IMR-90 (cell line): ENCODE measurements around the gene SETX.

Source experiments
- CEBPB ChIP-seq: IDR thresholded peaks from 2 replicates; pipeline ENCODE4 v1.6.1; 2012; ENCODE audit warnings: low read depth, low read length, improper control_type of control experiment
- MAZ ChIP-seq: IDR thresholded peaks from 2 replicates; pipeline ENCODE4 v1.6.1; 2012; ENCODE audit warnings: low read depth, mild to moderate bottlenecking, low read length, improper control_type of control experiment, moderate library complexity, borderline replicate concordance
- MXI1 ChIP-seq: IDR thresholded peaks from 2 replicates; pipeline ENCODE4 v1.6.1; 2012; ENCODE audit warnings: low read depth, mild to moderate bottlenecking, low read length, moderate library complexity, borderline replicate concordance
- NFE2L2 ChIP-seq: fragments of 150-350 bp; IDR thresholded peaks from 2 replicates; pipeline ENCODE4 v1.6.1; 2016; ENCODE audit warnings: low read depth, mild to moderate bottlenecking, low read length
- POLR2A ChIP-seq: IDR thresholded peaks from 2 replicates; pipeline ENCODE4 v1.6.1; 2012; ENCODE audit warnings: mild to moderate bottlenecking, low read depth, low read length
- RAD21 ChIP-seq: IDR thresholded peaks from 2 replicates; pipeline ENCODE4 v1.6.1; 2012; ENCODE audit warnings: low read length, improper control_type of control experiment
- RFX5 ChIP-seq: IDR thresholded peaks from 2 replicates; pipeline ENCODE4 v1.8.0; 2012; ENCODE audit warnings: low read depth, mild to moderate bottlenecking, low read length, moderate library complexity
- SMC3 ChIP-seq: fragments of 150-350 bp; IDR thresholded peaks from 2 replicates; pipeline ENCODE4 v1.6.1; 2016; ENCODE audit warnings: low read depth, mild to moderate bottlenecking, antibody characterized with exemption, low read length, moderate library complexity
- TF ChIP-seq, protein P1 (sequence below): conservative IDR thresholded peaks from 2 replicates; pipeline ENCODE4 v1.5.1; 2012; ENCODE audit warnings: mild to moderate bottlenecking, low read depth, low read length, improper control_type of control experiment
- TF ChIP-seq, protein P2 (sequence below): fragments of 150-350 bp; IDR thresholded peaks from 2 replicates; pipeline ENCODE4 v1.6.1; 2017; ENCODE audit warnings: mild to moderate bottlenecking, antibody characterized with exemption, low read length, low read depth

DNA sequence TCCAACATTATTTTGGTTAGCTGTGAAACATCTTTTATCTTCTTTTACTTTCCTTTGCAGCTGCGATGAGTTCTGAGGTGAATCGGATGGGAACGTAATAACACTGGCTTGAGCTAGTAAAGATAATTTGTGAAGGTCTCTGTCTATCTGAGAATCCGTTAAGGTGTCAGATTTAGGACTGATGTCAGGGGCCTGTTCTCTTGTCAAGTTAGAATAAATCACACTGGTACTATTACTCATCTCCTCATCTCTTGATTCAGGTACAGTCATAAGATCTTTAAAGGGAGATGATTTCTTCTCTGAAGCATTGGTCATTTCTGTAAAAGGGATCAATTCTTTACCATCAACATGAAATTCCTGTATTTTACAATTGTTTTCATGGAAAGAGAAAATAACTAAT, 26.2 kb downstream of the SETX start:
- TF ChIP-seq, protein P1, sequence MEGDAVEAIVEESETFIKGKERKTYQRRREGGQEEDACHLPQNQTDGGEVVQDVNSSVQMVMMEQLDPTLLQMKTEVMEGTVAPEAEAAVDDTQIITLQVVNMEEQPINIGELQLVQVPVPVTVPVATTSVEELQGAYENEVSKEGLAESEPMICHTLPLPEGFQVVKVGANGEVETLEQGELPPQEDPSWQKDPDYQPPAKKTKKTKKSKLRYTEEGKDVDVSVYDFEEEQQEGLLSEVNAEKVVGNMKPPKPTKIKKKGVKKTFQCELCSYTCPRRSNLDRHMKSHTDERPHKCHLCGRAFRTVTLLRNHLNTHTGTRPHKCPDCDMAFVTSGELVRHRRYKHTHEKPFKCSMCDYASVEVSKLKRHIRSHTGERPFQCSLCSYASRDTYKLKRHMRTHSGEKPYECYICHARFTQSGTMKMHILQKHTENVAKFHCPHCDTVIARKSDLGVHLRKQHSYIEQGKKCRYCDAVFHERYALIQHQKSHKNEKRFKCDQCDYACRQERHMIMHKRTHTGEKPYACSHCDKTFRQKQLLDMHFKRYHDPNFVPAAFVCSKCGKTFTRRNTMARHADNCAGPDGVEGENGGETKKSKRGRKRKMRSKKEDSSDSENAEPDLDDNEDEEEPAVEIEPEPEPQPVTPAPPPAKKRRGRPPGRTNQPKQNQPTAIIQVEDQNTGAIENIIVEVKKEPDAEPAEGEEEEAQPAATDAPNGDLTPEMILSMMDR = no peak
- TF ChIP-seq RAD21 = no peak
- no peak for TF ChIP-seq MXI1
- TF ChIP-seq MAZ = no peak
- no peak for TF ChIP-seq CEBPB
- TF ChIP-seq SMC3 = no peak
- TF ChIP-seq RFX5 = no peak
- no peak for TF ChIP-seq POLR2A
- TF ChIP-seq, protein P2, sequence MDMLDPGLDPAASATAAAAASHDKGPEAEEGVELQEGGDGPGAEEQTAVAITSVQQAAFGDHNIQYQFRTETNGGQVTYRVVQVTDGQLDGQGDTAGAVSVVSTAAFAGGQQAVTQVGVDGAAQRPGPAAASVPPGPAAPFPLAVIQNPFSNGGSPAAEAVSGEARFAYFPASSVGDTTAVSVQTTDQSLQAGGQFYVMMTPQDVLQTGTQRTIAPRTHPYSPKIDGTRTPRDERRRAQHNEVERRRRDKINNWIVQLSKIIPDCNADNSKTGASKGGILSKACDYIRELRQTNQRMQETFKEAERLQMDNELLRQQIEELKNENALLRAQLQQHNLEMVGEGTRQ = no peak
- no peak for TF ChIP-seq NFE2L2
